Brain microvascular endothelial cell (primary cell): Measurements from ENCODE around the gene PPP1R12A.
"Not testable (repeated sequence)": the region's sequence is repeated elsewhere in the genome, so short reads cannot be mapped to it uniquely, and the experiment has no call there.

Experiments used
- DNase-seq: peaks from one replicate; pipeline ENCODE4 v3.0.0-alpha.2; 2020
- H3K27ac ChIP-seq: fragments of 250-450 bp; sonication (Bioruptor Pico); 2 replicates; pipeline ENCODE4 v1.5.1; 2020; ENCODE audit warnings: mild to moderate bottlenecking, moderate library complexity
- H3K27me3 ChIP-seq: fragments of 250-450 bp; sonication (Bioruptor Pico); replicated peaks from 2 replicates; pipeline ENCODE4 v1.5.1; 2020; ENCODE audit warnings: mild to moderate bottlenecking
- H3K36me3 ChIP-seq: fragments of 250-450 bp; sonication (Bioruptor Pico); replicated peaks from 2 replicates; pipeline ENCODE4 v1.5.1; 2020; ENCODE audit warnings: mild to moderate bottlenecking
- H3K4me3 ChIP-seq: 2 replicates; pipeline ENCODE4 v1.5.1; 2011; ENCODE audit warnings: low read depth, mild to moderate bottlenecking, control low read depth, low read length, moderate library complexity
- CTCF ChIP-seq: IDR thresholded peaks from 2 replicates; pipeline ENCODE4 v1.5.1; 2011; ENCODE audit warnings: low read depth, mild to moderate bottlenecking, moderate library complexity, low read length, control low read depth, inconsistent platforms; ENCODE audit errors: missing control alignments
- in situ Hi-C: cut with HindIII; loops from 2 replicates; pipeline ENCODE4 v1.10.0; 2017; ENCODE audit warnings: low sequenced_read_pairs, low pct_ligation_motif_present

Gene PPP1R12A

GRCh38 chr12:79818856-79819255 lies 116.0 kb downstream of the PPP1R12A start:
- Histone ChIP-seq H3K4me3 (no peak overlapping the region), H3K36me3 (peaks cover 13% of the 10 kb centered on the region), H3K27ac (no peak overlapping the region), H3K27me3 (no peaks in the 10 kb centered on the region)
- DNase-seq = no peak
- no peak for TF ChIP-seq CTCF
- in situ Hi-C loops = no loop called here

- H3K36me3 ChIP-seq, in situ Hi-C loops, H3K27me3 ChIP-seq, H3K4me3 ChIP-seq: not testable (repeated sequence)
- peak; percentile 57 for DNase-seq
- H3K27ac ChIP-seq = peak overlapping the region; percentile 33
Observed at GRCh38 chr12:79784366-79785065, 150.4 kb downstream of the PPP1R12A start.

- Histone ChIP-seq H3K27ac (peak overlapping the region; percentile 34), H3K27me3 (no peaks in the 10 kb centered on the region), H3K36me3 (no peaks in the 10 kb centered on the region), H3K4me3 (no peak overlapping the region)
- DNase-seq = peak; percentile 71
- in situ Hi-C loops = no loop called here
- TF ChIP-seq CTCF = no peak
Observed at GRCh38 chr12:79782172-79782900, 152.6 kb downstream of the PPP1R12A start.

- Histone ChIP-seq H3K27ac (no peak overlapping the region), H3K4me3 (no peak overlapping the region), H3K36me3 (no peaks in the 10 kb centered on the region), H3K27me3 (no peaks in the 10 kb centered on the region)
- TF ChIP-seq CTCF = no peak
- no peak for DNase-seq
- in situ Hi-C loops = no loop called here
Observed at GRCh38 chr12:79778802-79779448, 156.0 kb downstream of the PPP1R12A start.

GRCh38 chr12:79776111-79776510 lies 158.8 kb downstream of the PPP1R12A start:
- in situ Hi-C loops = no loop called here
- peak; percentile 45 for DNase-seq
- TF ChIP-seq CTCF = no peak
- H3K27ac ChIP-seq = no peak overlapping the region
- no peaks in the 10 kb centered on the region for H3K36me3 ChIP-seq
- no peak overlapping the region for H3K4me3 ChIP-seq
- no peaks in the 10 kb centered on the region for H3K27me3 ChIP-seq

GRCh38 chr12:79775355-79776027 lies 159.4 kb downstream of the PPP1R12A start:
- DNase-seq = no peak
- Histone ChIP-seq H3K27ac (no peak overlapping the region), H3K4me3 (no peak overlapping the region), H3K27me3 (no peaks in the 10 kb centered on the region), H3K36me3 (no peaks in the 10 kb centered on the region)
- no peak for TF ChIP-seq CTCF
- in situ Hi-C loops = no loop called here
